LHCN-M2 (cell line): ENCODE measurements around the gene SGTA. TPM values are rescaled to one million over a fixed set of nuclear protein-coding genes. Genes with fewer than 3 reads are reported as not detected.
"Not testable (repeated sequence)": the region's sequence is repeated elsewhere in the genome, so short reads cannot be mapped to it uniquely, and the experiment has no call there.

Experiments used
- DNase-seq: peaks from one replicate; pipeline ENCODE4 v3.0.0-alpha.2; 2012; ENCODE audit warnings: low read depth
- polyA plus RNA-seq: library from polyadenylated mRNA; unstranded; fragments of >200 nt; gene quantifications from one replicate; pipeline ENCODE4 v1.2.1, GENCODE V29; 2012; ENCODE audit warnings: missing spikeins
- total RNA-seq: library from RNA; depleted of rRNA; stranded (reverse); fragments of >200 nt; gene quantifications from 2 replicates; pipeline ENCODE4 v1.2.3, GENCODE V29; 2014; rRNA removed

The SGTA gene, protein sequence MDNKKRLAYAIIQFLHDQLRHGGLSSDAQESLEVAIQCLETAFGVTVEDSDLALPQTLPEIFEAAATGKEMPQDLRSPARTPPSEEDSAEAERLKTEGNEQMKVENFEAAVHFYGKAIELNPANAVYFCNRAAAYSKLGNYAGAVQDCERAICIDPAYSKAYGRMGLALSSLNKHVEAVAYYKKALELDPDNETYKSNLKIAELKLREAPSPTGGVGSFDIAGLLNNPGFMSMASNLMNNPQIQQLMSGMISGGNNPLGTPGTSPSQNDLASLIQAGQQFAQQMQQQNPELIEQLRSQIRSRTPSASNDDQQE
- 91.8 and 92.7 TPM in 2 replicates for total RNA-seq
- polyA plus RNA-seq, result 67.0 TPM

DNA sequence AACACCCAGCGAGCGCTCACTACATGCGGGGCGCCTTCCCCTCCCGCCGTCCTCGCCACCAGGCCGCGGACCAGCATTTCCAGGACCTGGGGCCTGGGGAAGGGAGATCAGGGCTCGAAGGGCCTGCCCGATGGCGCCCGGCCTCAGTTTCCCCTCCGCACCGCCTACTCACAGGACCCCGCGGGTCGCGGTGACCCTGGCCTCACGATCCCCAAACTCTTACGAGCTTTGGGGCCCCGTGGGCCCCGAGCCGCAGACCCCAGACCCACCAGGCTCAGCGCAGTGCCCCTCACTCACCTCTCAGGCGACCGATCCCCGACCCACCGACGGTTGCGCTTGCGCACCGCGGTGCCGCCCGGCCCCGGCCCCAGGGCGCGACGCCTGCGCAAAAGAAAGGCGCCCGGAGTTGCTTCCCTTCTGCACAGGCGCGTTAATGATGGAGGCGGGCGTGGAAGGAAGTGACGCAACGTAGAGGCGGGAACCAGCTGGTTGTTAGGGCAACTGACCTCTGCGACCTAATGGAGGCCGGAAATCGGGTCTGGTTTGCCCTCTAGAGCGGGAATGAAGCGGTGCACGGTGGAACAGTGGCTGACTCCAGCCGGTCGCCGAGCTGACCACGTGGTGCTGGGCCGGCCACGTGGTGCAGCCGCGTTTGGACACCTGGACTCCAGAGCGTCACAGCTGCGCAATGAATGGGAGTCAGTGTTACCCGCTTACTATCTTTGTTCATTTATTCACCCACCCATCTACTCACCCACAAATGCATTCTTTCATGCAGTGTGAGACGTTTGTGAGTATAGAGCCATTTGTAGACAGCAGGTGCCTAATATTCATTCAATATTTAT lies at the start of gene SGTA:
SGTA (minus strand) TSS at position 338 of the 845 bp plus-strand sequence. CDS start 14,205 bp downstream, outside the sequence.
- peak; percentile 99 for DNase-seq

DNA sequence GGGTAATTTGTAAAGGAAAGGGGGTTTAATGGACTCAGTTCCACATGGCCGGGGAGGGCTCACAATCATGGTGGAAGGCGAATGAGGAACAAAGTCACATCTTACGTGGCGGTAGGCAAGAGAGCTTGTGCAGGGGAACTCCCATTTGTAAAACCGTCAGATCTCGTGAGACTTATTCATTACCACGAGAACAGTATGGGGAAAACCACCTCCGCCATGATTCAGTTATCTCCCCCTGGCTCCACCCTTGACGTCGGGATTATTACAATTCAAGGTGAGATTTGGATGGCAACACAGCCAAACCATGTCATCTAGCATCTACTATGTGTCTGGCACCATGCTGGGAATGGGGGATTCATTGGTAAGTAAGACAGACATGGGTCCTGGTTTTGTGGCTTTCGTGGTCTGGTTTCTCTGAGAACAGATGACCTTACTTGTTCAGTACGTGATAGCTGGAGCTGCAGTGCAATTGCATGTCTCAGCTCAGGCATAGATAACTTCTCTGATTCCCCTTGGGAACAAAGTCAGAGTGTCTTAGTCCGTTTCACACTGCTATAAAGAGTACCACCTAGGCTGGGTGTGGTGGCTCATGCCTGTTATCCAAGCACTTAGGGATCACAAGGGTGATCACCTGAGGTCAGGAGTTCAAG lies 44.9 kb upstream of the SGTA start:
- no peak for DNase-seq

DNA sequence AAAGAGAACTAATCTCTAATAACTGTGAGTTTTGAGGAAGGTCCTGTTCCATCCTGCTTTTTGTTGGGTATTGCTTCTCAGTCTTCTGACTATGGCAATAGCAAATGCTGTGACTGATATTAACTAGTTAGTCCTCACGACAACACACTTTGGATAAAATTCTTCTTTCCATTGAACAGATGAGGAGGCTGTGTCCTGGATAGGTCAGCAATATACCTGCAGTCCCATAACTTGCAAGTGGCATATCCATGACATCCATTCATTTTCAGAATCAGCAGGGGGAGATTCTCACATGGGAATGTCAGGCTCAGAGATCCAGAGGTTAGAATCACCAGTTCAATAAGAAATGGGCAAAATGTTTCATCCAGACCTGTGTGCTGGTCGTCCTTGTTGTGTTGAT lies 43.9 kb upstream of the SGTA start:
- no peak for DNase-seq

DNA sequence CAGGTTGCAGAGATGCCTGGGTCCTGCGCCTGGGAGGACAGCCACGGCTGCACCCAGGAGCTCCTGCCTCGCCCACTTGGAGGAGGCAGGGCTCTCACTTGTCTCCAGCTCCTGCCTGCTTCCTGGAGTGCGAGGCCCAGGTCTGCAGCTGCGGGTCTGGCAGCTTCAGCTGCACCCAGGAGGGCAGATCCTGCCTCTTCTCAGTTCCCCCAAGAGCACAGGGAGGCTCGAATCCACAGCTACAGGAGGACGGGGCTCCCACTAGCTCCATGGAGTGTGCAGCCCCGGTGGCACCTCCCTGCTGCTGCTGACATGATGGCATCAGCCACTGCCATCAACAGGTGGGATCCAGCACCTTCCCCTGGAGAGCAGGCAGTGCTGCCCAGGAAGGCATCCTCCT lies 41.1 kb upstream of the SGTA start:
- DNase-seq, result no peak

DNA sequence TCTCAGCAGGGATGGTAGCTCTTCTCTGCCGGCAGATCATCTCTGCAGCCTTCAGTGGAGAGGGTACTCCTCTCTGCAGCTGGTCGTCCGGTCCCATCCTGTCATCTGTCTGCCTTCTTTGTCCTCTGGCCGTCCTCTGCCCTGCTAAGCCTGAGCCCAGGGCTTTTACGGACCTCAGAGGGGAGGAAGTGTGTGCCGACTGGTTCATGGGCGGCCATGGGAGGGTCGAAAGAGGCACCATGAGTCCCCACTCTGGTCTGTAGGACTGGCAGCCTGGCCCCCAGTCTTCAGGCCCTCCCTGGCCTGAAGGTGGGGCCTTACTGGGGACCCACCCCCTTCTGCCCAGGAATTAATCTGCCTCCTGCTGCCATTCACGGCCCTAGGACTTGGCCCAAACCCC lies 40.6 kb upstream of the SGTA start:
- no peak for DNase-seq

DNA sequence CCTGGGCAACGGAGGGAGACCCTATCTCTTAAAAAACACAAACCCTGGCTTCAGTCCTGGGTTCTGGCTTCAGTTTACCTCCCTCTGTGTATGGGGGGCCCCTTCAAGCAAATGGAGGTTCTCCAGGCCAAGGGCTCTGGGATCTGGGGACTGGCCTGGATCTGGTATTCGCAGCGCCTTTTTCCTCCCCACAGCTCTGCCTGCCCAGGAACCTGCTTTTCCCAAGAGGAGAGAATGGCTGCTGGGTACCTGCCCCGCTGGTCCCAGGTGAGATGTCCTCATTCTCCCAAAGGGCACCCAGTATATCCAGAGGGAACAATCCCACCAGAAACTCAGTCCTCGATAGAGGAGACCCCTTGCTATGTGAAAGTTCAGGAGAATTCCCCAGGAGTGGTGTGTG lies 39.8 kb upstream of the SGTA start:
- DNase-seq, result no peak

DNA sequence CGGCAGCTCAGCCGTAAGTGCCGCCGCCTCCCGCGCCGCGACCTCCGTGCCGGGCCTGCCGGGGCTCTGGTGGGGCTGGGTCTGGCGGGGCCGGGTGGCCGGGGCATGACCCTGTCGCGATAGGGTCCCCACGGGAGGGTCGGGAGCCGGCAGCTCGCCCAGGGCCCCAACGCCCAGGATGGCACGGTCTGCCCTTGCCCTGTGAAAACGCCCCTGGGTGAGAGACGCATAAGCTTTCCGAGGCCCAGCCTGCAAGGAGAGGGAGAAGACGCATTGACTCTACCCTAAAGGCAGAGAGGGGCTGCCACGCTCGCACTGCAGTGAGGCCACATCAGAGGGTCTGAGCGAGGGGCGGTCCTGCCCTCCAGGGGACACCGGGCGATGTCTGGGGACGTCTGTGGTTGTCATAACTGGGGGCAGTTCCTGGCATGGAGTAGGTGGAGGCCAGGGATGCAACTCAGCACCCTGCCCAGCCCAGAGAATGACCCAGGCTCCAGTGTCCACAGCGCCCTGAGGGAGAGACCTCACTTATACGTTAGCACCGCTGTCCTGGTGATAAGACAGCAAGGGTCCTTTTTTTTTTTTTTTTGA lies 37.1 kb upstream of the SGTA start:
- DNase-seq, result no peak

DNA sequence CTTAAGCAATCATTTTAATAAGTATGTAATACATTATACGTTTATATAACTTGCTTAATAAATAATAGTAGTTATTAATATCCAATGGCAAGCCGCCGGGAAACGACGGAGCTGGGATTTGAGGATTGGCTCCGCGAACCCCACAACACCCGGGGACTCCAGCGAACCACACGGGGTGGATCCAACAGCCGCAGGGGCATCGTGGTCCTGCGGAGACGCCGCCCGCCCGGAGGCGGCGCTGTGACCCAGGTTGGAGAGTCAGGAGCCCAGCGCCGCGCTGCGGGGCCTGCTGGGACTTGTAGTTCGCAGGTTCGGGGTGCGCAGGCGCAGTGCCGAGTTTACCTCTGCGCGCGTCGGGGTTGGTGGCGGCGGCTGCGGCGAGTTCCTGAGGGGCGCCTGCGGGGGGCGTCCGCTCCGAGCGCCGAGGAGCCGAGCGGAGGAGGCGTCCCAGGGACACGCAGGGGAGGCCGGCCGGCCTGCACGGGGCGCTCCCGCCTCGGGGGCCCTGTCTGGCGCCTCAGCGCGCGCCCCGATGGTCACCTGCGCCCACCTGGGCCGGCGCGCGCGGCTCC lies 36.6 kb upstream of the SGTA start, which contains the start of gene ZNF554:
ZNF554 (plus strand) TSS at position 329 of the 572 bp plus-strand sequence; CDS start at position 533, 204 bp downstream.
- DNase-seq, result peak; percentile 90

DNA sequence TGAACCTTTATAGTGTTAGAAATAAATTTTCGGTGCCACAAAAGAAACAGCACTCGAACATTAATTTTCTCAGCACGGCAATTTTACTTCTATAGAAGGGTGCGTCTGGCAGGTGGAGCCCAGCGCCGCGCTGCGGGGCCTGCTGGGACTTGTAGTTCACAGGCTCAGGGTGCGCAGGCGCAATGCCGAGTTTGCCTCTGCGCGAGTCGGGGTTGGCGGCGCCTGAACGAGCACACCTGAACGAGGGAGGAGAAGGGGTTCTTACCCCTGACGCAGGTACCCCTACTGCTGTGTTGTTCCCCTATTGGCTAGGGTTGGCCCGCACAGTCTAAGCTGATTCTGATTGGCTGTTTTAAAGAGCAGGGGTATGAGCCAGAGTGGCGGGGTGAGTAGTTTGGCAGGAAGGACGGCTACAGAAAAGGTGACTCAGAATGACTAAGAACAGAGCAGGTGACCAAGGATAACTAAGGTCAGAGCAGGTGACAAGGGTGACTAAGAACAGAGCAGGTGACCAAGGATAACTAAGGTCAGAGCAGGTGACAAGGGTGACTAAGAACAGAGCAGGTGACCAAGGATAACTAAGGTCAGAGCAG lies 34.3 kb upstream of the SGTA start:
- not testable (repeated sequence) for DNase-seq

DNA sequence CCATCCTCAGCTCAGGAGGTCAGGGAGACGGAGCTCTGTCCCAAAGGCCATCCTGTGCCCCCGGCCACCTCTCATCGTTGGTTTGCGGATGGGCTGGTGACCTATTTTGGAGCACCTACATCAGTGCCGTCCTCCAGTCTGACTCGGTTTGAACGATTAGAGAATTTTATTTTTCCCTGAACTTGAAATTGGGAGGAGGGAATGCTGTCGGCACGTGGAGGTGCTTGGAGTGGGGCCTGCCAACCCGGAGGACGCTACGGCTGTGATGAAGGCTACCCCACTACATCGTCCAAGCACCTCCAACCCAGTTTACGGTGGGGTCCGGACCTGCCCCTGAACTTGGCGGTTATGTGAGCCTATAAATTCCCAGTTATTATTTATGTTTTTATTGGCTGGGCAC lies 33.6 kb upstream of the SGTA start:
- DNase-seq, result no peak

DNA sequence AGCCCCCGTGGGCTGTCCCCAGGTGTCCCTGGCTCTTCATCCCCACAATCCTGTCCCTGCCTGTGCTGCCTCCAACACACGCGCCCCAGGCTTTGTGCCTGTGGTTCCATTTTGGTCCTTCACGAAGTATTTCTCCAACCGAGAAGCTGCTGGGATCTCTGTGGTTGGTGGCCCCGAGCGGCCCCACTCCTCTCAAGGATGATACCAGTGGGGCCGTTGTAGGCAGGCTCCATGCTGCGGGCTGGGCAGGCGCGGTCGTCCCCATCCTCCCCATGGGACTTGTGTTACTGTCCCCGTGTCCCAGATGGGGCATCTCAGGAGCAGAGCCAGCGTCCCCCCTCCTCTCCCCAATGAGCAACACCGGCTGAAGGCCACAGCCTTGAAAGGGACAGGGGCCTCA lies 32.9 kb upstream of the SGTA start:
- no peak for DNase-seq

DNA sequence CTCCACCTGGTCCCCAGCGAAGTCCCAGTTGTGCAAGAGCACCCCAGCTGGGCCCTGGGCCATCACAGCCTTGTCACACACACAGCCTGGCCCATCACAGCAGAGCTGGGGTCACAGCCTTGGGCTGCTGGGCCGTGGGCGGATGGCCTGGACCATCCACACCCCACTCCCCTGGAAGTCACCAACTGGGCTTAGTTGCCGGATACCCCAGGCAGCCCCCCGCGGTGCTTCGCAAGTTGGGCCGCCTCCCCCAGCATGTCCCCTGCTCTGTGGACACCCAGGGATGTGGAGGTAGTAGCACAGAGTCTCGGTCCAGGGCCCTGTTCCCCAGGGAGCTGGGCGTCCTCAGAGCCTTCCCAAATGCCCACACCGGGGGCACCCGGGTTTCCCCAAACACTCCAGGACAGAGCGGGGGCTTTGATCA lies 32.1 kb upstream of the SGTA start:
- no peak for DNase-seq

DNA sequence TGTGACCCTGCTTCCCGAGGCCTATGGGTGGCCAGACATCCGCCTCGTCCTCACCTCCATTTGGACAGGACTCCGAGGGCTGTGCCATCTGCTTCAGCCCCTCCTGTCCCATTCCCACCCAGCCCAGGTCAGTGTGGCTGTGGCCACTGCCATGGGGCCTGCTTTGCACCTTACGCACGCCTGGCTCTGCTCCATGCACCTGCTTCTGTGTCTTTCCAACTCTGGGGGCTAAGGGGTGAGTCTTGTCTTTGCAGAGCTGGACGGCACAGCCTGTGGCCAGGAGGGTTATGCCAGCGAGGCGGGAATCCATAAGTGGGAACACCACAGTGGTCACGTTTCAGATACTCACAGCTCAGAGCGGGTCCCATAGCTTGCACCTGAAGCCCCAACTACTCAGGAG lies 31.4 kb upstream of the SGTA start:
- no peak for DNase-seq

DNA sequence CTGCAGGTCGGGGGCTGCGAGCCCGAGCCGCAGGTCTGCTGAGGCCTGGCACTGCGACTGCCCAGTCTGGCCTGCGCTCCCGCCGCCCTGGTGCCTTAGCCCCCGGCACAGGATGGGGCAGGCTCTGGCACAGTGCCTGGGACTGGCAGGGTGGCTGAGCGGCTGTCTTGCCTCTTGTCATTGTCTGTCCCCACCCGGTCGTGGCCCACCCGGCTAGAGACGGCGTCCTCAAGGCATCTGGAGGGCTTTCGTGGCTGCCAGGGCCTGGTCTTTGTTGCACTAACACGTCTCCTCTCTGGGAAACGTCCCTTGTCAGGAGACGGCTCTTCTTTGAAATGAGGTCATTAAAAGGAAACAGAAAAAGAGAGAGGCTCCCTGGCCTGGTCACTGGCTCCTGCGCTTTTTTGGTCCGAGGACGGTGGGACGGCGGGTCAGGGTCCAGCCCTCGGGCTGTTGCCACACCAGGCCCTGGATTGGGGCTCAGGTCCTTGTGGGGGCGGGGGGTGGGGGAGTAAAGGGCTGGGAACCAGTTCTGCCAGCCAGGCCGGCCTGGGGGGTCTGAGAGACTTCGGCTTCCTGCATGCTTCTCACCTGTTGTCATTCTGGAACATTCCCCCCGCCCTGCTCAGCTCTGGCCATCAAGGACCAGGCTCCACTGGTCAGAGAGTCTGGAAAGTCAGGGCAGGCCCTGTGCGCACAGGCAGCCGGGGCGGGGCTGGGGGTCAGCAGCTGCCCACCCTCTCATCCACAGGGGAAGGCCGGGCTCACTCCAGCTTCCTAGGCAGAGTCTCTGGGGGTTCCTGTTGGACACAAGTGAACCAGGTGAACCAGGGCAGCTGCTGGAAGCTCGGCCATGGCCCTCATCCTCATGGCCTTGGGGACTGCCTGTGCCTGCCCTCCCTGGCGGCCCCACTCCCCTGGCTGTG lies 30.4 kb upstream of the SGTA start:
- DNase-seq, result no peak

DNA sequence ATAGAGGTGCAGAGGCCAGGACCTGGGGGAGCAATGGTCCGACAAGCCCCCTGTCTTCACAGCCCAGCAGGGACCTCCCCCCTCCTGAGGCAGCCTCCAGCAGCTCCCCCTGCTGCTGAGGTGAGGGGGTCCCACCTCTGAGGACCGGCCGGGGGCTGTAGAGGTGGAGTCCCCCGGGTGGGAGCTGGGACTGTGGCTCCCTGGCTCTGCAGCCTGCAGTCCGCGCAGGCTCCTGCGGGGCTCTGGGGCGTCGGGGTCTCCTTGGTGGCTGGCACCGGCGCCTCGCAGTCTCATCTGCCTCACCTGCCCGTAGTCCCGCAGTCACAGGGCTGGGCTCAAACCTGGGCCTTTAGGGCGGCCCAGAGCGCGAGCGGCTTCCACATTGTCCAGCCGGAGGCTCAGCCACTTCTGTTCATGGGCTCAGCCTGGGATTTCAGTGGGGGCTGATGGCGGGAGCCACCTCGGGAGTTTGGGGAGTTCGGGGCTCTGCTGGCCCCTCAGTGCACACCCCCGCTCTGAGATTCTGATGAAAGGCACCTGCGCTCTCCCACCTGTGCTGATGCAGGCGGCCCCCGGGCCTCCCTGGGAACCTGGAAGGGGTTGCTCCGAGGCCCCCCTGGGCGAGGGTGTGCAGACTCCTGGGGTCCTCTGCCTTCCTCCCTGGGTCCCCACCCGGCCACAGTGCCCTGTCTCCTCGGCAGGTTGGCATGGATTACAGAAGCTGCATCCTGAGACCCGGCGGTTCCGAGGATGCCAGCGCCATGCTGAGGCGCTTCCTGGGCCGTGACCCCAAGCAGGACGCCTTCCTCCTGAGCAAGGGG lies 29.6 kb upstream of the SGTA start:
- no peak for DNase-seq

DNA sequence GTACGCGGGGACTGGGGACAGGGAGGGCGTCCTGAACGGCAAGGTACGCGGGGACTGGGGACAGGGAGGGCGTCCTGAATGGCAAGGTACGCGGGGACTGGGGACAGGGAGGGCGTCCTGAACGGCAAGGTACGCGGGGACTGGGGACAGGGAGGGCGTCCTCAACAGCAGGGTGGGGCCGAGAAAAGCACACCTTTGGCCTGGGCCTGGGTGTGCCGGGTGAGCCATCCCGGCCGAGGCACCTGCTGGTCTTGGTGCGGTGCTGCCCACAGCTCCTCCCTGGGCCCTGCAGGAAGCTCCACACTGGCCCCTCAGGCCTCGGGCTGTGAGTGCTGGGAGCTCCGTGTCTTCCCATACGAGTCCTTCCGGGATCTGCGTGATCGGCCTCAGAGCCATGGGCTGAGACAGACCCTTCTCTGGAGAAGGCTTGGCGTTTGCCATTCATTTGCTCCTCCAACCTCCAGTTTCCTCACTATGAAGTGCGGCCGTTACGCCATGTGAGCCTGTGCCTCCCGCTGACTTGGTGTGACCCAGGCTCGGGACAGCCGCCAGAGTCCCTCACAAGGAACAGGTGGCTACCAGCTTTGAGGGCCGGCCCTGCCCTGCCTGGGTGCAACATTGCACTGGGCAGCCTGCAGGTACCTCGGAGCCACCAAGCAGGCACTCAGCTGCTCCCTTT lies 28.8 kb upstream of the SGTA start:
- no peak for DNase-seq

DNA sequence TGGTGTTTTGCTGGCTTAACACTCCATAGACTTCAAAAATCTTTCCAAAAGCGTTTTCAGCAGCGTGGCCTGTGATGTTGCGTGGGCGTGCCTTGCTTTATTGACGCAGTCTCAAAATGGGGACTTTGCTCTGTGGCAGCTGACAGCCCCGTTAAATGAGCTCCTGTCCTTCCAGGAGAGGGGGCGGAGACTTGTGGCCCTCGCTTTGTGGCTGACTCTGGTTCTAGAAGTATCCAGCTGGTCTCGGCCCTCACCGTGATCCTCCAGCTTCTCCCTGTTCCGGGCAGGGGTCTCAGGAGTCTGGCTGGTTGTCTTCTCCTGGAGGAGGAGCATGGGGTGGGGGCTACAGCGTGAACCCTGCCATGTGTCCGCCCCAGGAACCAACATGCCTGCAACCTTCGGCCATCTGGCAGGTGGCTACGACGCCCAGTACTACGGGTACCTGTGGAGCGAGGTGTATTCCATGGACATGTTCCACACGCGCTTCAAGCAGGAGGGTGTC lies 28.2 kb upstream of the SGTA start:
- no peak for DNase-seq
